H1 (cell line): ENCODE measurements around the gene POLA1. TPM values are rescaled to one million over a fixed set of nuclear protein-coding genes. Genes with fewer than 3 reads are reported as not detected.
A peak's percentile ranks its signal among the peaks of the same experiment; 100 is the strongest.

Source experiments
- CTCF ChIA-PET: fragments of 300-600 bp; sonication (Branson Sonifier 250); formaldehyde crosslinking; loops from one replicate; lab custom pipeline; 2021; ENCODE audit not compliant: partially characterized antibody; lab: Charles Lee
- POLR2A ChIA-PET: fragments of 300-600 bp; sonication (Branson Sonifier 250); formaldehyde crosslinking; loops from one replicate; lab custom pipeline; 2021; ENCODE audit warnings: inconsistent platforms; ENCODE audit not compliant: partially characterized antibody; lab: Charles Lee
- DNase-seq, 2 experiments: peaks; one replicate each; pipeline versions ENCODE4 v3.0.0 to v3.0.0-alpha.2; 2010 to 2022; ENCODE audit warnings: low spot score in 2 of 2, low read depth in 1 of 2, mixed read lengths in 1 of 2
- FAIRE-seq: peaks from 2 replicates; lab custom pipeline; 2011; peaks lifted over from hg19 to GRCh38; lab: Jason Lieb, UNC
- H2AFZ ChIP-seq: 2 replicates; pipeline ENCODE4 v1.8.1; 2012; ENCODE audit warnings: low read length, inconsistent platforms
- H2AK5ac ChIP-seq: 2 replicates; pipeline ENCODE4 v1.6.1; 2013; ENCODE audit warnings: low read depth, low read length
- H2BK120ac ChIP-seq: replicated peaks from 2 replicates; pipeline ENCODE3; 2013; ENCODE audit warnings: low read depth, low read length, inconsistent platforms
- H2BK12ac ChIP-seq: 2 replicates; pipeline ENCODE4 v1.6.1; 2013; ENCODE audit warnings: low read depth, low read length
- H2BK15ac ChIP-seq: 2 replicates; pipeline ENCODE4 v1.6.1; 2013; ENCODE audit warnings: low read length
- H2BK20ac ChIP-seq: 2 replicates; pipeline ENCODE4 v1.6.1; 2013; ENCODE audit warnings: low read length
- H2BK5ac ChIP-seq: 2 replicates; pipeline ENCODE4 v1.6.1; 2013; ENCODE audit warnings: low read depth, low read length
- H3K14ac ChIP-seq: 2 replicates; pipeline ENCODE4 v1.6.1; 2013; ENCODE audit warnings: inconsistent platforms; ENCODE audit not compliant: insufficient read length
- H3K18ac ChIP-seq: 2 replicates; pipeline ENCODE4 v1.6.1; 2013; ENCODE audit warnings: low read length; ENCODE audit errors: extremely low read depth
- H3K23ac ChIP-seq: 2 replicates; pipeline ENCODE4 v1.6.1; 2013; ENCODE audit warnings: inconsistent platforms; ENCODE audit not compliant: insufficient read length
- H3K23me2 ChIP-seq: 2 replicates; pipeline ENCODE4 v1.6.1; 2013; ENCODE audit warnings: low read depth, low read length
- H3K27ac ChIP-seq: 2 replicates; pipeline ENCODE4 v1.6.1; 2011; ENCODE audit warnings: low read depth, low read length, inconsistent platforms
- H3K27me3 ChIP-seq, 4 experiments: replicated peaks in 1 of 4; 1 replicate in 1 of 4; 2 replicates in 3 of 4; pipeline versions ENCODE4 v1.6.1 to v1.8.1; 2011 to 2013; ENCODE audit warnings: low read length in 3 of 4, mild to moderate bottlenecking in 3 of 4, inconsistent platforms in 2 of 4, mixed read lengths in 2 of 4, moderate library complexity in 1 of 4; ENCODE audit not compliant: control insufficient read depth in 3 of 4, insufficient read depth in 3 of 4; ENCODE audit errors: extremely low read depth in 1 of 4
- H3K36me3 ChIP-seq, 4 experiments: 2 replicates each; pipeline versions ENCODE4 v1.6.1 to v1.8.1; 2011 to 2013; ENCODE audit warnings: mild to moderate bottlenecking in 4 of 4, low read length in 3 of 4, moderate library complexity in 2 of 4, control low read depth in 1 of 4, inconsistent platforms in 1 of 4; ENCODE audit not compliant: insufficient read depth in 4 of 4, control insufficient read depth in 2 of 4
- H3K4ac ChIP-seq: replicated peaks from 2 replicates; pipeline ENCODE3; 2013; ENCODE audit warnings: low read length, low read depth, mixed read lengths, inconsistent platforms; ENCODE audit not compliant: insufficient read length
- H3K4me1 ChIP-seq, 4 experiments: replicated peaks in 1 of 4; 1 replicate in 1 of 4; 2 replicates in 3 of 4; pipeline versions ENCODE4 v1.6.1 to v1.8.1; 2011 to 2013; ENCODE audit warnings: low read length in 3 of 4, inconsistent platforms in 2 of 4, mixed read lengths in 1 of 4; ENCODE audit not compliant: insufficient read depth in 4 of 4, control insufficient read depth in 3 of 4
- H3K4me2 ChIP-seq, 2 experiments: 2 replicates each; pipeline versions ENCODE4 v1.6.1 to v1.8.1; 2011 to 2013; ENCODE audit warnings: low read depth in 2 of 2, low read length in 2 of 2, control low read depth in 1 of 2, inconsistent platforms in 1 of 2, mild to moderate bottlenecking in 1 of 2; ENCODE audit not compliant: insufficient read depth in 1 of 2
- H3K4me3 ChIP-seq, 4 experiments: fragments of 200-600, 300-600 bp in 1 of 4; sonication (generic), shearing (Covaris generic), sonication (Bioruptor Twin) in 1 of 4; 2 replicates each; pipeline versions ENCODE4 v1.5.1 to v1.8.1; 2011 to 2016; ENCODE audit warnings: low read length in 4 of 4, low read depth in 3 of 4, control low read depth in 2 of 4, inconsistent platforms in 2 of 4, mild to moderate bottlenecking in 2 of 4, mixed read lengths in 1 of 4, moderate library complexity in 1 of 4; ENCODE audit not compliant: insufficient read depth in 2 of 4; ENCODE audit errors: extremely low read depth in 1 of 4
- H3K56ac ChIP-seq: replicated peaks from 2 replicates; pipeline ENCODE3; 2013; ENCODE audit warnings: low read depth, mild to moderate bottlenecking, mixed read lengths, low read length, inconsistent platforms; ENCODE audit not compliant: insufficient read length
- H3K79me1 ChIP-seq: 2 replicates; pipeline ENCODE4 v1.6.1; 2013; ENCODE audit warnings: low read depth, low read length, control low read depth
- H3K79me2 ChIP-seq, 2 experiments: 2 replicates each; pipeline versions ENCODE4 v1.6.1 to v1.8.1; 2012 to 2013; ENCODE audit warnings: low read length in 2 of 2, mild to moderate bottlenecking in 2 of 2, inconsistent platforms in 1 of 2; ENCODE audit not compliant: insufficient read depth in 2 of 2, control insufficient read depth in 1 of 2
- H3K9ac ChIP-seq, 4 experiments: replicated peaks in 1 of 4; 1 replicate in 1 of 4; 2 replicates in 3 of 4; pipeline versions ENCODE4 v1.6.1 to v1.8.1; 2011 to 2013; ENCODE audit warnings: low read depth in 3 of 4, low read length in 3 of 4, control low read depth in 2 of 4, mild to moderate bottlenecking in 2 of 4, moderate library complexity in 2 of 4, inconsistent platforms in 1 of 4; ENCODE audit errors: extremely low read depth in 1 of 4
- H3K9me3 ChIP-seq, 2 experiments: 2 replicates each; pipeline versions ENCODE4 v1.6.1 to v1.8.1; 2012 to 2013; ENCODE audit warnings: mild to moderate bottlenecking in 2 of 2, moderate library complexity in 2 of 2, control low read depth in 1 of 2, inconsistent platforms in 1 of 2, low read depth in 1 of 2, low read length in 1 of 2, mixed read lengths in 1 of 2; ENCODE audit not compliant: insufficient read depth in 2 of 2
- H4K20me1 ChIP-seq, 2 experiments: replicated peaks in 1 of 2; 2 replicates each; pipeline versions ENCODE3 to v1.8.1; 2011 to 2013; ENCODE audit warnings: inconsistent platforms in 2 of 2, low read length in 2 of 2, mild to moderate bottlenecking in 1 of 2; ENCODE audit not compliant: insufficient read depth in 2 of 2, control insufficient read depth in 1 of 2
- H4K5ac ChIP-seq: 2 replicates; pipeline ENCODE4 v1.6.1; 2013; ENCODE audit warnings: low read length, low read depth, mixed read lengths, inconsistent platforms; ENCODE audit not compliant: insufficient read length
- H4K8ac ChIP-seq: 2 replicates; pipeline ENCODE4 v1.8.0; 2013; ENCODE audit warnings: mild to moderate bottlenecking, moderate library complexity, low read length, inconsistent platforms; ENCODE audit not compliant: insufficient read depth; ENCODE audit errors: extremely low read depth
- H4K91ac ChIP-seq: replicated peaks from 2 replicates; pipeline ENCODE3; 2013; ENCODE audit warnings: low read length, mixed read lengths, inconsistent platforms; ENCODE audit not compliant: insufficient read length
- CBX8 ChIP-seq: fragments of 300-800, 300-1000 bp; sonication (generic); IDR thresholded peaks from 2 replicates; pipeline ENCODE4 v1.7.1; 2016; ENCODE audit warnings: low read depth, low read length, borderline replicate concordance
- EZH2 ChIP-seq: fragments of 200-600 bp; sonication (generic); IDR thresholded peaks from 2 replicates; pipeline ENCODE4 v1.7.1; 2012; ENCODE audit warnings: low read depth, mild to moderate bottlenecking, moderate library complexity, low read length, inconsistent platforms; ENCODE audit not compliant: severe bottlenecking
- RNF2 ChIP-seq: fragments of 200-900, 300-1000 bp; sonication (generic); IDR thresholded peaks from 2 replicates; pipeline ENCODE4 v1.7.1; 2016; ENCODE audit warnings: borderline replicate concordance, low read depth, mild to moderate bottlenecking, antibody characterized with exemption, low read length; ENCODE audit not compliant: poor library complexity, severe bottlenecking; ENCODE audit errors: missing control alignments
- SUZ12 ChIP-seq: fragments of 200-600 bp; sonication (generic); IDR thresholded peaks from 2 replicates; pipeline ENCODE4 v1.6.1; 2012; ENCODE audit warnings: mild to moderate bottlenecking, inconsistent platforms, low read length, moderate library complexity, mixed read lengths
- WGBS, 2 experiments: shearing (Covaris generic) in 1 of 2; methylation state at CpG; one replicate each; pipeline versions ENCODE4 v1.1.6 to v1.1.7; 2013 to 2015; ENCODE audit warnings: low lambda C conversion rate in 2 of 2, mixed read lengths in 2 of 2, inconsistent platforms in 1 of 2, low coverage in 1 of 2, missing lambda C conversion rate in 1 of 2; ENCODE audit not compliant: insufficient replicate concordance in 2 of 2, insufficient coverage in 1 of 2, insufficient read length in 1 of 2; ENCODE audit errors: extremely low coverage in 1 of 2, missing lambda C conversion rate in 1 of 2; 5-methylcytosine and 5-hydroxymethylcytosine counted together
- polyA plus RNA-seq, 7 experiments: library from polyadenylated mRNA; depleted of rRNA in 3 of 7; stranded (reverse) in 5 of 7; unstranded in 2 of 7; fragments of >200 nt in 5 of 7; fragments of 200-250 nt in 2 of 7; gene quantifications; 1 replicate in 5 of 7; 2 replicates in 1 of 7; 4 replicates in 1 of 7; pipeline versions ENCODE4 v1.2.1 to v1.2.3, GENCODE V29; 2011 to 2013; ENCODE audit warnings: missing spikeins in 2 of 7, mixed read lengths in 2 of 7
- total RNA-seq: library from RNA; stranded (reverse); fragmentation: NEBNext Ultra II Directional; extraction: Animal tissue kit (Norgen Biotek cat#: 25700); gene quantifications from 2 replicates; pipeline ENCODE4 v1.2.1, GENCODE V29; 2021
- TF ChIP-seq, protein P1 (sequence below): IDR thresholded peaks from 2 replicates; pipeline ENCODE4 v1.6.1; 2011; ENCODE audit warnings: low read depth, mild to moderate bottlenecking, low read length; ENCODE audit not compliant: insufficient read depth

Gene POLA1
- total and polyA plus RNA-seq, 2 of the 8 experiments (the other 6 are each of a cell fraction or from before 2014, with no cell fraction given), result 5.6 to 34.9 TPM

DNA sequence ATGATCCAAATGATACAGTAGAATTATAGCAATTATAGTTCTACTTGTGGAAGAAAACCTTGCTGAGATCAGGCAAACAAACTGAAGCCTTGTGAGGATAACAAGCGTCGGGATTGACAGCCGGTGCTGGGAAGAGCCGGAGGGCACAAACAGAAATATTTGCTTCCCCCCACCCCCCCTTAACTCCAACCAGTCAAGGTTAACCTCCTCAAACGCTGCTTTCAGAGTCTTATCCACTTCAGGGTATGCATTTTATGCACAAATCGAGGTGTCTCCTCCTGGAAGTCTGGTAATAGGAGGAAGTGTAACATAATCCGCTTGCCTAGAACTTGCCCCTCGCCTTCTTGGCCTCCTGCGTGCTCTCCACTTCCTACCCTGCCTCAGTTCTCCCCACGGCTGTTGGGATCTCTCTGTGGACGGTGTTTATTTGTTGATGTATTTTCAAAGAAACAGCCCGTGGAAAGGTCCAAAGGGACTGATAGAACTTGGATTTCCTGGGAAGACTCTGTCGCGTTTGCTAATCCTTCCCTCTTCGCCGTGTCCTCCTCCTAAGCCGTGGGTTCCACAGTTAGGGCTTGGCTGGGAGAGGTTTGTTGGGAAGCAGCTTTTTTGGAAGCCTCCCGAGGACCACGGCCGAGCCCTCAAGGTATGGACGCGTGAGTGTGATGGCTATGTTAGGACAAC lies 326.1 kb downstream of the POLA1 start:
- H3K4me3 ChIP-seq, result peak overlapping the region; percentile 24 to 55 (median 30); a peak in 5 of 8 replicates
- no peaks in the 10 kb centered on the region for H3K9me3 ChIP-seq
- H2AK5ac ChIP-seq, result no peak overlapping the region
- no peaks in the 10 kb centered on the region for H3K79me1 ChIP-seq
- no peaks in the 10 kb centered on the region for H4K20me1 ChIP-seq
- DNase-seq (no peak), FAIRE-seq (no peak)
- peaks cover 10% of the 10 kb centered on the region; the same call in 1 of the 2 replicates for H3K23me2 ChIP-seq
- peaks cover 50 to 87% (median 77%) of the 10 kb centered on the region in 4 experiments for H3K27me3 ChIP-seq
- H3K9ac ChIP-seq, result no peak overlapping the region
- H3K56ac ChIP-seq, result no peak overlapping the region
- POLR2A ChIA-PET, result interaction anchor here (1.3 kb wide), 1 partner anchor 11 kb away, joined by 4 read pairs; no protein-coding TSS in a partner anchor
- H4K8ac ChIP-seq, result no peak overlapping the region
- no peak overlapping the region for H3K23ac ChIP-seq
- H3K36me3 ChIP-seq, result no peaks in the 10 kb centered on the region; a peak in 1 of 8 replicates
- no peak overlapping the region for H3K4ac ChIP-seq
- H2AFZ ChIP-seq, result no peak overlapping the region
- H3K4me2 ChIP-seq, result peak overlapping the region; percentile 71 to 90
- no peak overlapping the region for H2BK120ac ChIP-seq
- CTCF ChIA-PET, result interaction anchor here (0.5 to 4.6 kb wide), 9 partner anchors 8 to 181 kb away, joined by 3 to 23 read pairs (median 4); no protein-coding TSS in a partner anchor
- H3K14ac ChIP-seq, result no peak overlapping the region
- TF ChIP-seq CBX8 (no peak), SUZ12 (peak; percentile 76; the same call in 1 of the 2 replicates), RNF2 (peak; percentile 70), EZH2 (peak; percentile 59)
- TF ChIP-seq, protein P1, sequence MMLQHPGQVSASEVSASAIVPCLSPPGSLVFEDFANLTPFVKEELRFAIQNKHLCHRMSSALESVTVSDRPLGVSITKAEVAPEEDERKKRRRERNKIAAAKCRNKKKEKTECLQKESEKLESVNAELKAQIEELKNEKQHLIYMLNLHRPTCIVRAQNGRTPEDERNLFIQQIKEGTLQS, result no peak
- H3K27ac ChIP-seq, result no peak overlapping the region
- peaks cover 0 to 12% (median 7%) of the 10 kb centered on the region in 4 experiments; a peak in 6 of 7 replicates for H3K4me1 ChIP-seq
- H4K91ac ChIP-seq, result no peak overlapping the region
- 2% methylated on average over 16 of the region's 22 CpGs; no CpG with 5 or more reads in 1 of the 2 experiments for WGBS, 2 experiments
- no peak overlapping the region for H2BK5ac ChIP-seq
- no peak overlapping the region; the same call in none of the 2 replicates for H3K18ac ChIP-seq
- no peak overlapping the region for H2BK15ac ChIP-seq
- H4K5ac ChIP-seq, result no peak overlapping the region
- no peaks in the 10 kb centered on the region for H3K79me2 ChIP-seq
- H2BK12ac ChIP-seq, result peak overlapping the region; percentile 9; the same call in 1 of the 2 replicates
- no peak overlapping the region for H2BK20ac ChIP-seq
